H1 (cell line): ENCODE results near the gene STAG2. TPM values are rescaled to one million over a fixed set of nuclear protein-coding genes. Genes with fewer than 3 reads are reported as not detected.

Source experiments
- BRCA1 ChIP-seq: IDR thresholded peaks from 2 replicates; pipeline ENCODE4 v1.6.1; 2012; ENCODE audit warnings: low read depth, low read length, improper control_type of control experiment
- CBX5 ChIP-seq: fragments of 300-800, 300-1000 bp; sonication (generic); IDR thresholded peaks from 2 replicates; pipeline ENCODE4 v1.7.1; 2016; ENCODE audit warnings: antibody characterized with exemption, low read length, low read depth
- CBX8 ChIP-seq: fragments of 300-800, 300-1000 bp; sonication (generic); IDR thresholded peaks from 2 replicates; pipeline ENCODE4 v1.7.1; 2016; ENCODE audit warnings: low read depth, low read length, borderline replicate concordance
- CHD7 ChIP-seq: fragments of 300-600 bp; sonication (generic); IDR thresholded peaks from 2 replicates; pipeline ENCODE4 v1.7.1; 2012; ENCODE audit warnings: low read length, moderate library complexity, mild to moderate bottlenecking, inconsistent platforms; ENCODE audit not compliant: insufficient replicate concordance
- CREB1 ChIP-seq: IDR thresholded peaks from 2 replicates; pipeline ENCODE4 v1.6.1; 2012; ENCODE audit warnings: inconsistent platforms
- HDAC6 ChIP-seq: IDR thresholded peaks from one replicate; pipeline ENCODE4 v1.7.1; 2012; ENCODE audit warnings: low read depth, mild to moderate bottlenecking, inconsistent platforms, low read length, moderate library complexity
- KDM4A ChIP-seq: IDR thresholded peaks from one replicate; pipeline ENCODE4 v1.7.1; 2012; ENCODE audit warnings: low read depth, mild to moderate bottlenecking, moderate library complexity, low read length, inconsistent platforms; ENCODE audit not compliant: severe bottlenecking
- SP2 ChIP-seq: IDR thresholded peaks from 2 replicates; pipeline ENCODE4 v1.6.1; 2012; ENCODE audit warnings: mild to moderate bottlenecking, low read length, inconsistent platforms
- SRF ChIP-seq: IDR thresholded peaks from 2 replicates; pipeline ENCODE4 v1.6.1; 2011; ENCODE audit warnings: mild to moderate bottlenecking, low read depth, low read length, moderate library complexity
- polyA plus RNA-seq, 7 experiments: library from polyadenylated mRNA; depleted of rRNA in 3 of 7; stranded (reverse) in 5 of 7; unstranded in 2 of 7; fragments of >200 nt in 5 of 7; fragments of 200-250 nt in 2 of 7; gene quantifications; 1 replicate in 5 of 7; 2 replicates in 1 of 7; 4 replicates in 1 of 7; pipeline versions ENCODE4 v1.2.1 to v1.2.3, GENCODE V29; 2011 to 2013; ENCODE audit warnings: missing spikeins in 2 of 7, mixed read lengths in 2 of 7
- total RNA-seq: library from RNA; stranded (reverse); fragmentation: NEBNext Ultra II Directional; extraction: Animal tissue kit (Norgen Biotek cat#: 25700); gene quantifications from 2 replicates; pipeline ENCODE4 v1.2.1, GENCODE V29; 2021
- TF ChIP-seq, protein P1 (sequence below): IDR thresholded peaks from 2 replicates; pipeline ENCODE4 v1.6.1; 2012; ENCODE audit warnings: inconsistent platforms

STAG2 gene
- total and polyA plus RNA-seq, 2 of the 8 experiments (the other 6 are each of a cell fraction or from before 2014, with no cell fraction given) = 20.3 to 94.9 TPM

DNA sequence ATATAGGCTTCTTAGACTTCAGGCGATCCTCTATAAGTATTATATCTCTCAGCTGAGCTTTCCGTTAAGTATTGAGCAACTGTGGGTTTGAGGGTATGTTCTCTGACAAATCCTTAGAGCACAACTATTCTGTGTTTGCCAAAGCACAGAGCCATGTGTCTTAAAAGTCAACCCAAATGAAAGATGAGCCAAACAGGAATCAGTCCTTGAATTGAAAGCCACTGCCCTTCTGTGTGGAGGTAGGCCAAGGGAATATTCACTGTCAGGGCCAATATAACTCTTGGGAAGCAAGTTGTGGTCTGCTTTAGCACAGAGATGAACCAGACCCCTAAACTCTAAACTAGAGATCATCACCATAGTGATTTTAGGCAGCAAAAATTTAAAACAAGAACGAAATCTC is 164.0 kb downstream of the STAG2 start (continued):
- TF ChIP-seq CHD7 = no peak
- TF ChIP-seq BRCA1 = no peak
- TF ChIP-seq CBX8 = no peak
- no peak for TF ChIP-seq SRF
- TF ChIP-seq, protein P1, sequence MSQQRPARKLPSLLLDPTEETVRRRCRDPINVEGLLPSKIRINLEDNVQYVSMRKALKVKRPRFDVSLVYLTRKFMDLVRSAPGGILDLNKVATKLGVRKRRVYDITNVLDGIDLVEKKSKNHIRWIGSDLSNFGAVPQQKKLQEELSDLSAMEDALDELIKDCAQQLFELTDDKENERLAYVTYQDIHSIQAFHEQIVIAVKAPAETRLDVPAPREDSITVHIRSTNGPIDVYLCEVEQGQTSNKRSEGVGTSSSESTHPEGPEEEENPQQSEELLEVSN = no peak
- TF ChIP-seq CBX5 = no peak
- no peak for TF ChIP-seq KDM4A
- TF ChIP-seq CREB1 = no peak
- TF ChIP-seq SP2 = no peak
- TF ChIP-seq HDAC6 = no peak
